Activated naive CD4-positive, alpha-beta T cell treated with anti-CD3 and anti-CD28 coated beads, Interleukin-2, amount 50 U/mL, for 24 hours (primary cell): ENCODE results near the gene OSBPL6.
A peak's percentile ranks its signal among the peaks of the same experiment; 100 is the strongest.
"Not testable (repeated sequence)": the region's sequence is repeated elsewhere in the genome, so short reads cannot be mapped to it uniquely, and the experiment has no call there.

Experiments
- H3K27ac Mint-ChIP-seq: one replicate; pipeline ENCODE4 v1.8.0; 2021; ENCODE audit warnings: mild to moderate bottlenecking, mixed read lengths
- H3K27me3 Mint-ChIP-seq: one replicate; pipeline ENCODE4 v1.8.0; 2021; ENCODE audit warnings: mixed read lengths
- H3K36me3 Mint-ChIP-seq: one replicate; pipeline ENCODE4 v1.8.0; 2021; ENCODE audit warnings: mixed read lengths
- H3K4me1 Mint-ChIP-seq: one replicate; pipeline ENCODE4 v1.8.0; 2021; ENCODE audit warnings: mixed read lengths
- H3K4me3 Mint-ChIP-seq: one replicate; pipeline ENCODE4 v1.8.0; 2021; ENCODE audit warnings: mild to moderate bottlenecking, mixed read lengths
- H3K9me3 Mint-ChIP-seq: one replicate; pipeline ENCODE4 v1.8.0; 2021; ENCODE audit warnings: mixed read lengths

The OSBPL6 gene

DNA sequence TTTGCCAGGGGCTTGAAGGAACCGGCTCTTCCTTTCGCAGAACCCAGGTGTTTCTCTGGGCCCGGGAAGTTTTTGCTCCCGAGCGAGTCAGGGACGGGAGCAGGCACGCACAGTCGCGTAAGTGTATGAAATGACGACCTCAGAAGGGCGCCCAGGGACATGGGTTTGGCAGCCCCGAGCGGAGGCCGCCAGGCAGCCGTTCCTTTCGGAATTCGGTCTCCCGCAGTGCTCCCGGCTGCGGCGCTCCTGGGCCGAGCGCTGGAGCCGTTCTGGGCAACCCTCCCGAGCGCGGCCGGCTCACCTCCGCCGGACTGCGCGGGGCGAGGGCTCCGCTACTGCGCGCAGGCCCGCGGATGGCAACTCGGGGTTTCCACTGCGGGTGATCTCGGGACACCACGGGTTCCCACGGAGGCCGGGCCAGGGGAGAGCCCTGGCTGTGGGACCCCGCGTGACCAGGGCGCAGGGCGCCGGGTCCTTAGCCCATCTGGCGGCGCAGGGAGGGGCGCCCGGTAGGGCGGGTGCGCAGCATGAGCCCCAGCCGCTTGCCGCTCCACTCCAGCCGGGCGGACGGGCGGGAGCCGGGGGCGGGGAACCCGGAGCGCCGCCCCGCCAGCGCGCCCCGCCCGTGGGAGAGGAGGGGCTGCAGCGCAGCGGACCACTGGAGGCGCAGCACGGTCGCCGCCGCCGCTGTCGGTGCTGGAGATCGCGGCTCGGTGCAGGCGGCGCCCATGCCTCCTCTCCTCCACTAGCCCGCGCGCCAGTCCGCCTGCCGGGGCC is at the start of gene OSBPL6:
Gene OSBPL6, plus strand, starts transcription at position 690 of the 777 bp plus-strand sequence. CDS start 111,673 bp downstream, outside the sequence.
- Mint-ChIP-seq H3K36me3 (no peaks in the 10 kb centered on the region), H3K4me3 (peak within 1 kb of the TSS; percentile 77), H3K9me3 (no peaks in the 10 kb centered on the region), H3K27me3 (peaks cover 32% of the 10 kb centered on the region), H3K4me1 (peaks cover 14% of the 10 kb centered on the region), H3K27ac (no peak within 1 kb of the TSS)

DNA sequence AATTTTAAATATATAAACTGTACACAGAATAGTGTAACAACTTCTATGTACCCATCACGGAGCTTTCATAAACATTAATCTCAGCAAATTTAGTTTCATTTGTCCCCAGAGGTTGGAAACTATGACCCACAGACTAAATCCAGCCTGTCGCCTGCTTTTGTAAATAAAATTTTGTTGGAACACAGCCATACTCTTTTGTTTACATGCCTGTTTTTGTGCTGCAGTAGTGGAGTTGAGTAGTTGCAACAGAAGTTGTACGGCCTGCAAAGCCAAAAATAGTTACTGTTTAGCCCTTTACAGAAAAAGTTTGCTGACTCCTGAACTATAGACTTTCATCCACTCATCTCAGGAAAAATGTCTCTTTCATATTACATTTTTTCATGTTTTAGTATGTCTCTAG is 42.3 kb upstream of the OSBPL6 start:
- H3K27ac Mint-ChIP-seq = no peak overlapping the region
- peaks cover 9% of the 10 kb centered on the region for H3K9me3 Mint-ChIP-seq
- H3K36me3 Mint-ChIP-seq = no peaks in the 10 kb centered on the region
- no peak overlapping the region for H3K4me3 Mint-ChIP-seq
- no peaks in the 10 kb centered on the region for H3K4me1 Mint-ChIP-seq
- peaks cover 11% of the 10 kb centered on the region for H3K27me3 Mint-ChIP-seq

DNA sequence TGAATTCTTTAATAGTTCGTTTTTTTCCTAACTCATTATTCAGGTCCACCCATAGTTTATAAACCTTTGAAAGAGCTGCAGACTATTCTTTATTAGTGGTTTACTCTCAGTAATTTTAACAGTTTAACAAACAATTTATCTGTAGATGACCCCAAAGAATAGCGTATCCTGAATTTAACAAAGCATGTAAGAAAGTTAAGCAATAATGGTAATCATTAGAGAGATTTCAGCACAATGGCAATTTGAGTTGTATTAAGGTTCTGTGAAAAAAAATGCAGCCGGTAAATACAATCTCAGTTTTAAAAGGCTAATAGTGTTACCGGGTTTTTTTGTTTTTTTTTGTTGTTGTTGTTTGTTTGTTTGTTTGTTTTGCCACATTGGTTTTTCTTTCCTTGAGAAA is 41.8 kb upstream of the OSBPL6 start:
- H3K4me1 Mint-ChIP-seq = no peaks in the 10 kb centered on the region
- no peak overlapping the region for H3K4me3 Mint-ChIP-seq
- H3K27me3 Mint-ChIP-seq = peaks cover 11% of the 10 kb centered on the region
- H3K9me3 Mint-ChIP-seq = peaks cover 9% of the 10 kb centered on the region
- H3K36me3 Mint-ChIP-seq = no peaks in the 10 kb centered on the region
- H3K27ac Mint-ChIP-seq = no peak overlapping the region

DNA sequence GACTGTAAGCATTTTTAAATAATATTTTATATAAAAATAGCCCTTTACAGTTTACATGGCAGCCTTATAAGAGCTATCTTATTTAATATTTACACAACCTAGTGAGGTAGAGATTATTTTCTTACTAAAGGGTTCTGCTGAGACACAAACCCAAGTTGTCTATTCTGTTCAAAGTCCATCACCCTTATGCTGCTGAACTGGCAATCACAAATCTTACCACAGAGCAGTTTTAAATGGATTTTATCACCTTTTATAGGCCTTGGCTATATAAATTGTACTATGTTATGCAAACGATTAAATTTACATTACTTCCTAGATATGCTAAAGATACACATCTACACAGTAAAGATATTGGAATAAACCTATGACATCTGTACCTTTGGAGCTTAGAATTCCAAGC is 41.3 kb upstream of the OSBPL6 start:
- Mint-ChIP-seq H3K36me3 (no peaks in the 10 kb centered on the region), H3K4me1 (no peaks in the 10 kb centered on the region), H3K27me3 (peaks cover 11% of the 10 kb centered on the region)

DNA sequence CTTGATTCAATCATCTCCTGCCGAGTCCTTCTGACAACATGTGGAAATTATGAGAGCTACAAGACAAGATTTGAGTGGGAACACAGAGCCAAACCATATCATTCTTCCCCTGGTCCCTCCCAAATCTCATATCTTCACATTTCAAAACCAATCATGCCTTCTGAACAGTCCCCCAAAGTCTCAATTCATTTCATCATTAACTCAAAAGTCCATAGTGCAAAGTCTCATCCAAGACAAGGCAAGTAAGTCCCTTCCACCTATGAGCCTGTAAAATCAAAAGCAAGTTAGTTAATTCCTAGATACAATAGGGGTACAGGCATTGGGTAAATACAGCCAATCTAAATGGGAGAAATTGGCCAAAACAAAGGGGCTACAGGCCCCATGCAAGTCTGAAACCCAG is 40.4 kb upstream of the OSBPL6 start:
- H3K27me3 Mint-ChIP-seq = peaks cover 12% of the 10 kb centered on the region
- H3K9me3 Mint-ChIP-seq, H3K4me1 Mint-ChIP-seq, H3K4me3 Mint-ChIP-seq, H3K36me3 Mint-ChIP-seq, H3K27ac Mint-ChIP-seq: not testable (repeated sequence)

More for the DNA sequence above, 41.3 kb upstream of the OSBPL6 start:
- H3K9me3 Mint-ChIP-seq = peaks cover 9% of the 10 kb centered on the region
- H3K27ac Mint-ChIP-seq = no peak overlapping the region
- no peak overlapping the region for H3K4me3 Mint-ChIP-seq

DNA sequence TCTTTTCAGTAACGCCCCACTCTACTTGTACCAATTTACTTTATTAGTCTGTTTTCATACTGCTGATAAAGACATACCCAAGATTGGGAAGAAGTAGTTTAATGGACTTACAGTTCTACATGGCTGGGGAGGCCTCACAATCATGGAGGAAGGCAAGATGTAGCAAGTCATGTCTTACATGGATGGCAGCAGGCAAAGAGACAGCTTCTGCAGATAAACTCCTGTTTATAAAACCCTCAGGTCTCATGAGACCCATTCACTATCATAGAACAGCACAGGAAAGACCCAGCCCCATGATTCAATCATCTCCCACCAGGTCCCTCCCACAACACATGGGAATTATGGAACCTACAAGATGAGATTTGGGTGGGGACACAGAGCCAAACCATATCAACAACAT is 38.8 kb upstream of the OSBPL6 start:
- Mint-ChIP-seq H3K27ac (no peak overlapping the region), H3K4me1 (no peaks in the 10 kb centered on the region), H3K4me3 (no peak overlapping the region), H3K27me3 (peaks cover 8% of the 10 kb centered on the region), H3K36me3 (no peaks in the 10 kb centered on the region), H3K9me3 (peaks cover 9% of the 10 kb centered on the region)

DNA sequence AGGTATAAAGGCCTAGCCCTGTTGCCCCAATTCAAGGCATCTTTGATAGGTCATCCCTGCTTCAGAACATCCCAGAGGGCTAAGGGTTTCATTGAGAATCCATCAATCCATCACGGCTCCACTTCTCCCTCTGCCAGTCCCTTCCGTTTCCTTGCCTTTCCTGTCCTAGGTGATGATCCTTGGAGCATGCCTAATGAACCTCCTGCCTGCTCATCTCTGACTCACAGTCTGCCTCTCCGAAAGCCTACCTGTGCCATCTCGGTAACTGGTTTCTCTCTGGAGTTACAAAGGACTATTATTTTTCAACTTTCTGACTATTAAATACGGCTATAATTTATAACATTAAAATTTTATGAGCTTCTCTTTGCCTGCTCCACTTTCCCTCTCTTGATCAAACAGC is 36.7 kb upstream of the OSBPL6 start:
- Mint-ChIP-seq H3K9me3 (peaks cover 9% of the 10 kb centered on the region), H3K27me3 (peaks cover 10% of the 10 kb centered on the region), H3K36me3 (no peaks in the 10 kb centered on the region), H3K4me3 (no peak overlapping the region), H3K27ac (no peak overlapping the region), H3K4me1 (no peaks in the 10 kb centered on the region)

DNA sequence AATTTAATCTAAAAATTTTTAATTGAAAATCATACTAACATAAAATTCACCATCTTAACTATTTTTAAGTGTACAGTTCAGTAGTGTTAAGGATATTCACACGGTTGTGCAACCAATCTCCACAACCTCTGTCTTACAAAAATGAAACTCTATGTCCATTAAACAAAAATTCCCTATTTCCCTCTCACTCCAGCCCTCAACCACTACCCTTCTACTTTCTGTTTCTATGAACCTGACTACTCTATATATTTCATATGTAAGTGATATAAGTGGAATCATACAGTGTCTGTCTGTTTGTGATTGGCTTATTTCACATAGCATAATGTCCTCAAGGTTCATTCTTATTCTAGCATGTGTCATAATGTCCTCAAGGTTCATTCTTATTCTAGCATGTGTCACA is 34.3 kb upstream of the OSBPL6 start:
- no peak overlapping the region for H3K4me3 Mint-ChIP-seq
- H3K36me3 Mint-ChIP-seq = no peaks in the 10 kb centered on the region
- peaks cover 8% of the 10 kb centered on the region for H3K9me3 Mint-ChIP-seq
- no peak overlapping the region for H3K27ac Mint-ChIP-seq
- no peaks in the 10 kb centered on the region for H3K4me1 Mint-ChIP-seq
- H3K27me3 Mint-ChIP-seq = peaks cover 9% of the 10 kb centered on the region

DNA sequence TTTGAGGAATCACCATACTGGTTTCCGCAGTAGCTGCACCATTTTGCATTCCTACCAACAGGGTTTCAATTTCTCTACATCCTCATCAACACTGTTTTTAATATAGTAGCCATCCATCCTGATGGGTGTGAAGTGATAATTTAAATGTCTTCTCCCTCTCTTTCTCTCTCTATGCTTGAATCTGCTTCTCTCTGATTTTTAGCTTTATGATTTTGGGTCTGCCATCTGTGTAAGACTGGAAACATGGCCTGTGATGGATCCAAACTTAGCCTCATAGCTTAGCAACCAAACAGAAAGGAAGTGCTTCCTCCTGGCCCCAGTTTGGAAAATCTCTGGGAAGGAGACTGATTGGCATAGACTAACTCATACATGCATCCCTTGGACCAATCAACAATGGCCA is 33.7 kb upstream of the OSBPL6 start:
- H3K36me3 Mint-ChIP-seq = no peaks in the 10 kb centered on the region

DNA sequence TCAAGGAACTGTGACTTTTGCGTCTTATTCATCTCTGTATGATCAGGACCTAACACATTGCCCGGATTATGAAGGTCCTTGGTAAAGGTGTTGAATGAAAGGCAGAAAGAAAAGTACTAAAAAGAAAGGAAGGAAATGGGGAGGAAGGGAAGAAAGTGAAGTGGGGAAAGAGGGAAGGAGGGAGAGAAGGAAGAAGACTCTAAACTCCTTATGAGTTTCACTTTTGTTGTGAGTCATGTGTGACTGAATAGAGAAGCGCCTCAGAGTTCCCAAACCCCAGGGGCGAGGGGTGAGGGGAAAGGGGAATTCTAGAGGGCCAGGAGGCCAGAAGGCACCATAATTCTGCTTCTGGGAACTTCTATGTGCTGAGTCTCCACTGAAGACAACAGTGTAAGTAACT is 30.9 kb upstream of the OSBPL6 start:
- Mint-ChIP-seq H3K36me3 (no peaks in the 10 kb centered on the region), H3K27me3 (peaks cover 8% of the 10 kb centered on the region), H3K27ac (no peak overlapping the region)

More for the DNA sequence above, 33.7 kb upstream of the OSBPL6 start:
- no peaks in the 10 kb centered on the region for H3K4me1 Mint-ChIP-seq
- H3K27ac Mint-ChIP-seq = no peak overlapping the region
- H3K4me3 Mint-ChIP-seq = no peak overlapping the region
- peaks cover 8% of the 10 kb centered on the region for H3K27me3 Mint-ChIP-seq
- peaks cover 2% of the 10 kb centered on the region for H3K9me3 Mint-ChIP-seq

DNA sequence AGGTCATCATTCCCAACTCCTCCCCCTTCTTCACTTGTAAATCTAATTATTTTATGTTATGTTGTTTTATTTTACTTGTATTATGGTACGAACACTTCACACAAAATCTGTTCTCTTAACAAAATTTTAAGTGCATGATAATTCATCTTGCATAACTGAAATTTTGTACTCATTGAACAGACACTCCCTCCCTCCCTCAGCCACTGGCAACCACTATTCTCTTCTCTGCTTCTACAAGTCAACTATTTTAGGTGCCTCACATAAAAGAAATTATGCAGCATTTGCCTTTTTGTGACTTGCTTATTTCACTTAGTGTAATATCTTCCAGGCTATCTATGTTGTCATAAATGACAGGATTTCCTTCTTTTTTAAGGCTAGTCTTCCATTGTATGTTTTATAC is 30.4 kb upstream of the OSBPL6 start:
- H3K4me1 Mint-ChIP-seq = no peaks in the 10 kb centered on the region
- H3K27me3 Mint-ChIP-seq = peaks cover 5% of the 10 kb centered on the region
- no peak overlapping the region for H3K4me3 Mint-ChIP-seq
- no peaks in the 10 kb centered on the region for H3K36me3 Mint-ChIP-seq
- no peaks in the 10 kb centered on the region for H3K9me3 Mint-ChIP-seq
- H3K27ac Mint-ChIP-seq = no peak overlapping the region

More for the DNA sequence above, 30.9 kb upstream of the OSBPL6 start:
- Mint-ChIP-seq H3K4me3 (no peak overlapping the region), H3K4me1 (no peaks in the 10 kb centered on the region), H3K9me3 (no peaks in the 10 kb centered on the region)

DNA sequence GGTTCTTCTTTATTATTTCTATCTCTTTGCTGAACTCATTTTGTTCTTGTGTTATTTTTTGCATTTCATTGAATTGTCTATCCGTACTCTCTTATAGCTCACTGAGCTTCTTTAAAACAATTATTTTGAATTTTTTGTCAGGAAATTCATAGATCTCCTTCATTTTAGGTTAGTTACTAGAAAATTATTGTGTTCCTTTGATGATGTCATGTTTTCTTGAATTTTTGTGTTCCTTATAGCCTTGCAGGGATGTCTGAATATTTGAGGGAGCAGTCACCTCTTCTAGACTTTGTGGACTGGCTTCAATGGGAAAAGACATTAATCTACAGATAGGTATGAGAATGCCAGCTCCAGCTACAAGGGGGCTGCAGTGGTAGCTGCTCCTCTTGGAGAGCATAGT is 20.7 kb upstream of the OSBPL6 start:
- peaks cover 20% of the 10 kb centered on the region for H3K27me3 Mint-ChIP-seq
- peaks cover 3% of the 10 kb centered on the region for H3K36me3 Mint-ChIP-seq
- no peak overlapping the region for H3K27ac Mint-ChIP-seq
- peaks cover 5% of the 10 kb centered on the region for H3K9me3 Mint-ChIP-seq
- H3K4me1 Mint-ChIP-seq = no peaks in the 10 kb centered on the region
- no peak overlapping the region for H3K4me3 Mint-ChIP-seq

DNA sequence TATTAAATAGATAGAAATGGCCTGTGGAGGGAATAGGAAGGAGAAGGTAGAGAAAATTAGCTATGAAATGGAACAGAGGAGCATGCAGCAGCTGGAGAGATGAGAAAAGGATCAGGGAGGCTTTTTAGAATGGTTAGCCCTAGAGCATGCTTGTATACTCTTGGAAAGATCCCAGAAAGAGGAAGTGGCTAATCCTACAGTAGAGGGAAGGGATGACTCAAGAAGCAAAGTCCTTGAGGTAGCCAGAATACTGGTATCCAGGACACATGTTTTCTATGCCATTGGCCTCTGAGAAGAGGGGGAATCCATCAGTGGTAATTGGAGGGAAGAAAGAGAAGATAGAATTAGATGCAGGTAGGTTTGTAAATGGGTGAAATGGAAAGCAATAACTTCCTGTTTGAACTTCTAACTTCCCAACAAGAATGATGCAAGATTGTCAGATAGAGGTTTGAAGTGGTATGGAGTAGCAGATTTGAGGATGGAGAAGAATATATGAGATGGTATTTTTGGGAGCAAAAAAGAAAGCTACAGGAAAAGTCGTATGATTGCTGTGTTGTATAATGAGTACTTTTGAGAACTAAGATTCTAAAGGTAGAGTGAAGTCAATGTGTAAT is 17.1 kb upstream of the OSBPL6 start:
- H3K27ac Mint-ChIP-seq = no peak overlapping the region

DNA sequence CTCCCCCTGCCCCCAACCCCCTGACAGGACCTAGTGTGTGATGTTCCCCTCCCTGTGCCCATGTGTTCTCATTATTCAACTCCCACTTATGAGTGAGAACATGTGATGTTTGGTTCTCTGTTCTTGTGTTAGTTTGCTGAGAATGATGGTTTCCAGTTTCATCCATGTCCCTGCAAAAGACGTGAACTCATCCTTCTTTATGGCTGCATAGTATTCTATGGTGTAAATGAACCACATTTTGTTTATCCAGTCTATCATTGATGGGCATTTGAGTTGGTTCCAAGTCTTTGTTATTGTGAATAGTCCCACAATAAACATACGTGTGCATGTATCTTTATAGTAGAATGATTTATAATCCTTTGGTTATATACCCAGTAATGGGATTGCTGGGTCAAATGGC is 13.7 kb upstream of the OSBPL6 start:
- H3K9me3 Mint-ChIP-seq, H3K27me3 Mint-ChIP-seq, H3K36me3 Mint-ChIP-seq, H3K27ac Mint-ChIP-seq, H3K4me3 Mint-ChIP-seq, H3K4me1 Mint-ChIP-seq: not testable (repeated sequence)

More for the DNA sequence above, 17.1 kb upstream of the OSBPL6 start:
- H3K4me3 Mint-ChIP-seq = no peak overlapping the region
- H3K9me3 Mint-ChIP-seq = peaks cover 5% of the 10 kb centered on the region
- H3K36me3 Mint-ChIP-seq = peaks cover 3% of the 10 kb centered on the region
- no peaks in the 10 kb centered on the region for H3K4me1 Mint-ChIP-seq
- peaks cover 16% of the 10 kb centered on the region for H3K27me3 Mint-ChIP-seq

DNA sequence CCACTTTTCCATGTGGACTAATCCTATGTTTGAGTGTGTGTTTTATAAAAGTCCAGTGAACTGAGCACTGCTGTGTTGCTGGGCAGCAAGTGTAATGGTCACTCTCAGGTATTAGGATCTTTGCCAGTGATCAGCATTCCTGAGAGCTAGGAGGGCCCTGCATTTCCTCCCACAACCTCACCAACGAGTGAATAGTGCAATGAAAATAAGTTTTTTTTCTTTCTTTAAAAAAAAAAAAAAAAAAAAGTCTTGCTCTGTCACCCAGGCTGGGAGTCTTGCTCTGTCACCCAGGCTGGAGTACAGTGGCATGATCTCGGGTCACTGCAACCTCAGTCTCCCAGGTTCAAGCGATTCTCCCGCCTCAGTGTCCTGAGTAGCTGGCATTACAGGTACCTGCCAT is 6.5 kb upstream of the OSBPL6 start:
- H3K4me3 Mint-ChIP-seq = no peak overlapping the region
- no peak overlapping the region for H3K27ac Mint-ChIP-seq
- H3K36me3 Mint-ChIP-seq = no peaks in the 10 kb centered on the region
- peaks cover 10% of the 10 kb centered on the region for H3K27me3 Mint-ChIP-seq
- no peaks in the 10 kb centered on the region for H3K4me1 Mint-ChIP-seq
- H3K9me3 Mint-ChIP-seq = no peaks in the 10 kb centered on the region

DNA sequence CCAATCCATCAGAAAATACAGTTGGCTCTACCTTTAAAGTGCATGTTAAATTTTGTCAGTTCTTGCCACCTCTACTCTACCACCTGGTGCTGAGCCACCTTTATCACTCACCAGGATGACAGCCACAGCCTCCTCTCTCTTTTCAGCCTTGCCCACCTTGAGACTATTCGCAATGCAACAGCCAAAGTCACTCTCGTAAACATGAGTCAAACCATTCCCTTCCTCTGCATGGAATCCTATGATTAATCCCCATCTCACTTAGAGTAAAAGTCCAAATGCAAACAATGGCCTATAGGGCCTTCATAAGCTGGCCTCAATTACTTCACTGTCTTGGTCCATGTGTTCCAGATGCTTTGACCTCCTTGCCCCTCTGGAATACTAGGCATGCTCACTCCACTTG is 5.8 kb upstream of the OSBPL6 start:
- Mint-ChIP-seq H3K4me1 (peaks cover 1% of the 10 kb centered on the region), H3K36me3 (no peaks in the 10 kb centered on the region), H3K27ac (no peak overlapping the region), H3K9me3 (no peaks in the 10 kb centered on the region), H3K27me3 (peaks cover 16% of the 10 kb centered on the region), H3K4me3 (no peak overlapping the region)
